IMR-90 (cell line): ENCODE data around the gene KLF8. TPM values are rescaled to one million over a fixed set of nuclear protein-coding genes. Genes with fewer than 3 reads are reported as not detected.

Experiments
- ATAC-seq: fragments of 200-7000 bp; cut with Tn5 transposase; 2 replicates; pipeline ENCODE4 v1.9.1; 2020; ENCODE audit warnings: low read depth, mild to moderate bottlenecking, moderate library complexity
- BruUV-seq: library from RNA; stranded (reverse); fragments of 400-500 nt; replicated peaks from 2 replicates; lab custom pipeline; 2021; lab: Mats Ljungman, UMichigan
- CTCF ChIA-PET: fragments of 300-600 bp; formaldehyde crosslinking; extraction: SDS; loops from one replicate; lab custom pipeline; 2021; ENCODE audit warnings: antibody characterized with exemption; lab: Yijun Ruan, JAX
- POLR2A ChIA-PET: fragments of 300-600 bp; sonication (Branson Sonifier 250); formaldehyde crosslinking; loops from one replicate; lab custom pipeline; 2022; ENCODE audit warnings: antibody characterized with exemption; ENCODE audit not compliant: unreplicated experiment; lab: Charles Lee
- DNase-seq: peaks from one replicate; pipeline ENCODE4 v3.0.0; 2013
- H2AFZ ChIP-seq: replicated peaks from 2 replicates; pipeline ENCODE3; 2013; ENCODE audit warnings: low read length, mild to moderate bottlenecking; ENCODE audit not compliant: poor library complexity
- H2AK5ac ChIP-seq: 2 replicates; pipeline ENCODE4 v1.6.1; 2013; ENCODE audit warnings: low read depth, low read length, inconsistent platforms
- H2AK9ac ChIP-seq: replicated peaks from 2 replicates; pipeline ENCODE3; 2013; ENCODE audit warnings: mild to moderate bottlenecking, low read depth, low read length, moderate library complexity; ENCODE audit not compliant: poor library complexity
- H2BK120ac ChIP-seq: 2 replicates; pipeline ENCODE4 v1.6.1; 2013; ENCODE audit warnings: low read depth, low read length, inconsistent platforms
- H2BK15ac ChIP-seq: 3 replicates; pipeline ENCODE4 v1.6.1; 2013; ENCODE audit warnings: low read depth, low read length, inconsistent platforms
- H2BK20ac ChIP-seq: 2 replicates; pipeline ENCODE4 v1.6.1; 2013; ENCODE audit warnings: low read depth, mild to moderate bottlenecking, inconsistent platforms, low read length, moderate library complexity
- H2BK5ac ChIP-seq: 2 replicates; pipeline ENCODE4 v1.6.1; 2013; ENCODE audit warnings: mild to moderate bottlenecking, low read depth, low read length, inconsistent platforms; ENCODE audit not compliant: poor library complexity, severe bottlenecking
- H3K14ac ChIP-seq: replicated peaks from 2 replicates; pipeline ENCODE4 v1.6.1; 2013; ENCODE audit warnings: low read depth, low read length, inconsistent platforms
- H3K18ac ChIP-seq: 2 replicates; pipeline ENCODE4 v1.6.1; 2013; ENCODE audit warnings: low read depth, low read length, control low read depth
- H3K23ac ChIP-seq: 2 replicates; pipeline ENCODE4 v1.6.1; 2013; ENCODE audit warnings: low read depth, low read length, inconsistent platforms
- H3K27ac ChIP-seq: 2 replicates; pipeline ENCODE4 v1.5.1; 2013; ENCODE audit warnings: mild to moderate bottlenecking, control low read depth, low read length; ENCODE audit not compliant: insufficient read depth
- H3K27me3 ChIP-seq: 2 replicates; pipeline ENCODE4 v1.6.1; 2013; ENCODE audit warnings: low read length; ENCODE audit not compliant: control insufficient read depth, insufficient read depth
- H3K36me3 ChIP-seq: 2 replicates; pipeline ENCODE4 v1.6.1; 2013; ENCODE audit warnings: low read length, mixed read lengths; ENCODE audit not compliant: control insufficient read depth, insufficient read depth
- H3K4ac ChIP-seq: 2 replicates; pipeline ENCODE4 v1.6.1; 2013; ENCODE audit warnings: low read depth, low read length, inconsistent platforms
- H3K4me1 ChIP-seq: 2 replicates; pipeline ENCODE4 v1.6.1; 2013; ENCODE audit warnings: low read length, mixed read lengths; ENCODE audit not compliant: control insufficient read depth, insufficient read depth
- H3K4me2 ChIP-seq: 2 replicates; pipeline ENCODE4 v1.6.1; 2013; ENCODE audit warnings: low read depth, mild to moderate bottlenecking, control low read depth, low read length, moderate library complexity
- H3K4me3 ChIP-seq: 2 replicates; pipeline ENCODE4 v1.5.1; 2013; ENCODE audit warnings: low read depth, mild to moderate bottlenecking, control low read depth, low read length, moderate library complexity; ENCODE audit not compliant: insufficient read depth
- H3K56ac ChIP-seq: 2 replicates; pipeline ENCODE4 v1.6.1; 2013; ENCODE audit warnings: low read length, inconsistent platforms; ENCODE audit not compliant: insufficient read depth; ENCODE audit errors: extremely low read depth
- H3K79me1 ChIP-seq, 2 experiments: 2 replicates each; pipeline ENCODE4 v1.6.1; 2013; ENCODE audit warnings: low read length in 2 of 2, inconsistent platforms in 1 of 2, low read depth in 1 of 2
- H3K9ac ChIP-seq: 2 replicates; pipeline ENCODE4 v1.6.1; 2013; ENCODE audit warnings: low read depth, low read length, control low read depth
- H3K9me1 ChIP-seq: 2 replicates; pipeline ENCODE4 v1.6.1; 2013; ENCODE audit warnings: low read length, inconsistent platforms; ENCODE audit not compliant: insufficient read depth
- H3K9me3 ChIP-seq: 2 replicates; pipeline ENCODE4 v1.6.1; 2013; ENCODE audit warnings: low read length; ENCODE audit not compliant: control insufficient read depth, insufficient read depth
- H4K20me1 ChIP-seq: 2 replicates; pipeline ENCODE4 v1.6.1; 2013; ENCODE audit warnings: low read length, inconsistent platforms; ENCODE audit not compliant: insufficient read depth
- H4K5ac ChIP-seq: 2 replicates; pipeline ENCODE4 v1.6.1; 2013; ENCODE audit warnings: mild to moderate bottlenecking, low read depth, low read length, control low read depth
- H4K8ac ChIP-seq, 2 experiments: 2 replicates each; pipeline ENCODE4 v1.6.1; 2013; ENCODE audit warnings: low read depth in 2 of 2, low read length in 2 of 2, control low read depth in 1 of 2, inconsistent platforms in 1 of 2
- H4K91ac ChIP-seq: 2 replicates; pipeline ENCODE4 v1.6.1; 2013; ENCODE audit warnings: low read depth, low read length, inconsistent platforms; ENCODE audit not compliant: insufficient read depth
- BHLHE40 ChIP-seq: fragments of 150-350 bp; IDR thresholded peaks from 2 replicates; pipeline ENCODE4 v1.6.1; 2016; ENCODE audit warnings: mild to moderate bottlenecking, low read depth, low read length
- ELK1 ChIP-seq: fragments of 150-350 bp; IDR thresholded peaks from 2 replicates; pipeline ENCODE4 v1.6.1; 2016; ENCODE audit warnings: low read depth, mild to moderate bottlenecking, low read length, moderate library complexity, borderline replicate concordance
- FOS ChIP-seq: fragments of 150-350 bp; IDR thresholded peaks from 2 replicates; pipeline ENCODE4 v1.6.1; 2016; ENCODE audit warnings: low read depth, low read length
- MAFK ChIP-seq: IDR thresholded peaks from 2 replicates; pipeline ENCODE4 v1.6.1; 2012; ENCODE audit warnings: low read depth, low read length, improper control_type of control experiment
- MXI1 ChIP-seq: IDR thresholded peaks from 2 replicates; pipeline ENCODE4 v1.6.1; 2012; ENCODE audit warnings: low read depth, mild to moderate bottlenecking, low read length, moderate library complexity, borderline replicate concordance
- RAD21 ChIP-seq: IDR thresholded peaks from 2 replicates; pipeline ENCODE4 v1.6.1; 2012; ENCODE audit warnings: low read length, improper control_type of control experiment
- RFX5 ChIP-seq: IDR thresholded peaks from 2 replicates; pipeline ENCODE4 v1.8.0; 2012; ENCODE audit warnings: low read depth, mild to moderate bottlenecking, low read length, moderate library complexity
- USF2 ChIP-seq: fragments of 150-350 bp; IDR thresholded peaks from 2 replicates; pipeline ENCODE4 v1.6.1; 2017; ENCODE audit warnings: mild to moderate bottlenecking, antibody characterized with exemption, low read length, low read depth
- WGBS, 2 experiments: methylation state at CpG; one replicate each; pipeline versions ENCODE4 v1.1.5 to v1.1.7; 2013; ENCODE audit warnings: missing lambda C conversion rate in 2 of 2; ENCODE audit not compliant: insufficient read length in 1 of 2; ENCODE audit errors: extremely low coverage in 2 of 2; 5-methylcytosine and 5-hydroxymethylcytosine counted together
- dilution Hi-C: fragments of 300-500 bp; cut with HindIII; formaldehyde crosslinking; loops from one replicate; pipeline ENCODE4 v1.14.3; 2018; ENCODE audit warnings: low sequenced_read_pairs; ENCODE audit not compliant: unreplicated experiment
- in situ Hi-C: fragments of 300-500 bp; cut with MboI; formaldehyde crosslinking; loops from 3 replicates; pipeline ENCODE4 v1.14.3; 2019; ENCODE audit warnings: low sequenced_read_pairs, inconsistent platforms, mixed read lengths
- intact Hi-C: fragments of 100-400 bp; cut with micrococcal nuclease; formaldehyde crosslinking; loops from 2 replicates; pipeline ENCODE4 v1.10.0; 2022
- polyA plus RNA-seq, 3 experiments: library from polyadenylated mRNA; depleted of rRNA; stranded (reverse); fragments of >200 nt; gene quantifications; 2 replicates each; pipeline ENCODE4 v1.2.3, GENCODE V29; 2012; ENCODE audit warnings: low replicate concordance in 1 of 3
- total RNA-seq: library from RNA; depleted of rRNA; stranded (reverse); fragments of >200 nt; gene quantifications from 2 replicates; pipeline ENCODE4 v1.2.3, GENCODE V29; 2012

The KLF8 gene
- total and polyA plus RNA-seq, 2 of the 4 experiments (the other 2 are of a cell fraction), result 0.07 TPM; not detected in 1

GRCh38 chrX:56211701-56212100 is 20.5 kb upstream of the KLF8 start:
- Histone ChIP-seq H2AK9ac (no peak overlapping the region), H3K4me2 (no peak overlapping the region), H2BK5ac (no peak overlapping the region), H3K36me3 (no peaks in the 10 kb centered on the region), H2AFZ (no peak overlapping the region), H4K20me1 (no peaks in the 10 kb centered on the region), H3K4ac (no peak overlapping the region), H3K27ac (no peak overlapping the region), H3K18ac (no peak overlapping the region), H3K27me3 (no peaks in the 10 kb centered on the region), H4K5ac (no peak overlapping the region), H2BK120ac (no peak overlapping the region), H3K9ac (no peak overlapping the region), H3K56ac (no peak overlapping the region), H3K23ac (no peak overlapping the region), H3K79me1 (no peaks in the 10 kb centered on the region), H2BK20ac (no peak overlapping the region), H3K4me1 (no peaks in the 10 kb centered on the region), H4K8ac (no peak overlapping the region), H2AK5ac (no peak overlapping the region), H4K91ac (no peak overlapping the region), H3K9me1 (no peaks in the 10 kb centered on the region), H3K14ac (no peak overlapping the region), H2BK15ac (no peak overlapping the region), H3K9me3 (peaks cover 3% of the 10 kb centered on the region; the same call in 1 of the 2 replicates), H3K4me3 (no peak overlapping the region)
- intact Hi-C loops (no loop called here), dilution Hi-C loops (no loop called here), in situ Hi-C loops (no loop called here)
- ChIA-PET CTCF (no interaction called here), POLR2A (no interaction called here)
- DNase-seq (no peak), ATAC-seq (no peak)
- BruUV-seq, result no TSS peak
- 67% methylated on average over 1 of the region's 3 CpGs; no CpG with 5 or more reads in 1 of the 2 experiments for whole genome bisulfite sequencing, 2 experiments
- TF ChIP-seq RFX5 (no peak), MXI1 (no peak), FOS (no peak), USF2 (no peak), BHLHE40 (no peak), MAFK (no peak), RAD21 (no peak), ELK1 (no peak)
